ENCODE results near the gene EIF2S3. TPM values are rescaled to one million over a fixed set of nuclear protein-coding genes. Genes with fewer than 3 reads are reported as not detected.

Gene EIF2S3
- total RNA-seq, 4 donors from 2014 or later = 139 to 179 (median 156) TPM

GRCh38 chrX:24023972-24024669 lies 30.6 kb upstream of the EIF2S3 start:
- Histone ChIP-seq H3K9me3 (no peaks in the 10 kb centered on the region), H3K36me3 (no peaks in the 10 kb centered on the region), H3K4me1 (peaks cover 0 to 22% (median 0%) of the 10 kb centered on the region in 3 donors), H3K27me3 (no peaks in the 10 kb centered on the region), H3K27ac (peak overlapping the region; percentile 97 to 98 (median 98)), H3K4me3 (peak overlapping the region; percentile 82 to 97)
- WGBS, 2 donors (ENCODE audit: low coverage in 1 of 2) = 1 to 26% methylated on average over 16 to 18 of the region's 19 CpGs
- TF ChIP-seq, protein P1, sequence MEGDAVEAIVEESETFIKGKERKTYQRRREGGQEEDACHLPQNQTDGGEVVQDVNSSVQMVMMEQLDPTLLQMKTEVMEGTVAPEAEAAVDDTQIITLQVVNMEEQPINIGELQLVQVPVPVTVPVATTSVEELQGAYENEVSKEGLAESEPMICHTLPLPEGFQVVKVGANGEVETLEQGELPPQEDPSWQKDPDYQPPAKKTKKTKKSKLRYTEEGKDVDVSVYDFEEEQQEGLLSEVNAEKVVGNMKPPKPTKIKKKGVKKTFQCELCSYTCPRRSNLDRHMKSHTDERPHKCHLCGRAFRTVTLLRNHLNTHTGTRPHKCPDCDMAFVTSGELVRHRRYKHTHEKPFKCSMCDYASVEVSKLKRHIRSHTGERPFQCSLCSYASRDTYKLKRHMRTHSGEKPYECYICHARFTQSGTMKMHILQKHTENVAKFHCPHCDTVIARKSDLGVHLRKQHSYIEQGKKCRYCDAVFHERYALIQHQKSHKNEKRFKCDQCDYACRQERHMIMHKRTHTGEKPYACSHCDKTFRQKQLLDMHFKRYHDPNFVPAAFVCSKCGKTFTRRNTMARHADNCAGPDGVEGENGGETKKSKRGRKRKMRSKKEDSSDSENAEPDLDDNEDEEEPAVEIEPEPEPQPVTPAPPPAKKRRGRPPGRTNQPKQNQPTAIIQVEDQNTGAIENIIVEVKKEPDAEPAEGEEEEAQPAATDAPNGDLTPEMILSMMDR (IDR thresholded peaks at IDR 0.05) = no peak
- TF ChIP-seq EP300 (IDR thresholded peaks at IDR 0.05) = no peak
- TF ChIP-seq POLR2A (IDR thresholded peaks at IDR 0.05) = no peak
- TF ChIP-seq POLR2AphosphoS5 (IDR thresholded peaks at IDR 0.05) = no peak
- no peak for ATAC-seq

DNA sequence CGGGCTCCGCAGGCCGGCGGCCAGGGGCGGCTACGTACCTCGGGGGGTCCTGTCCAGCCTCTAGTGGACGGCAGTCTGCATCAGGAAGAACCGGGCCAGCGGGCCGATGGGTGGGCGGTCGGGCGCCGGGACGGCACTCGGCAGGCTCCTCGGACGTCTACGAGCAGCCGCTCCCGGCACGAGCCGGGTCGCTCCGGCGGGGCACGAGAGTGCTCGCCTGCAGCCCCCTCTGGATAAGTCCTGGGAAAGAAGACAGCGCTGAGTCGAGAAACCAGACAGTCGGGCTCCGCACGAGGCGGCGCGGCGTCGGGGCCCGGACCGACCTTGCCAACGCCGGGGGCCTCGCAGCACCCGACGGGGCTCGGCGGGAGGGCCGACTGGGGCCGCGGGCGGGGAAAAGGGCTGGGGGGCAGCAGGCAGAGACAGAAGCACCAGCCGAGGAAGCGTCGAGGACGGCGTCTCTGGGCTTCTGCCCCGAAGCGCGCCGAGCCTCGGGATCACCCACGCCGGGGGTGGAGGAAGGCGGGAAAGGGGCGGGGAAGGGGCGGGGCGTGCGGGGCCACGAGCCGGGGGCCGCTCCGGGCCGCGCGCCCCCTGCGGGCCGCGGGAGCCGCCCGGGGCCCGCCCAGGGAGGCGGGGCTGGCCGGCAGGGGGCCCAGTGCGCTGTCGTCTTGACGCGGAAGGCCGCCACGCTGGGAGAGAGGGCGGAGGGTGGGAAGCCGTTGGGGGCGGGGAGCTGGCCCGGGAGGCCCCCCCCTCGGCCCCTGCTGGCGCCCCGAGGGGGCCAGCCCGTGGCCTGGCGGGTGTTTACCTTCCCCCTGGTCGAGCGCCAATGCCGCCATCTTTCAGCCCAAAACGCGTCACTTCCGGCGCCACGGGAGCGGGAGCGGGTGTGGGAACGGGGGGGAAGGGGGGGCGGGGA lies 29.7 kb upstream of the EIF2S3 start:
- Histone ChIP-seq H3K36me3 (no peaks in the 10 kb centered on the region), H3K4me3 (peak overlapping the region; percentile 82 to 97), H3K4me1 (peaks cover 0 to 13% (median 0%) of the 10 kb centered on the region in 3 donors), H3K27me3 (no peaks in the 10 kb centered on the region), H3K27ac (peak overlapping the region; percentile 97 to 99 (median 98)), H3K9me3 (no peaks in the 10 kb centered on the region)
- peak; percentile 93 for ATAC-seq
- peak; percentile 90 to 92 for TF ChIP-seq POLR2A (IDR thresholded peaks at IDR 0.05)
- TF ChIP-seq EP300 (IDR thresholded peaks at IDR 0.05) = no peak
- TF ChIP-seq POLR2AphosphoS5 (IDR thresholded peaks at IDR 0.05) = peak; percentile 95
- TF ChIP-seq, protein P1 (IDR thresholded peaks at IDR 0.05) = peak in 2 of 4 experiments; percentile 29 to 33
- WGBS, 2 donors (ENCODE audit: low coverage in 1 of 2) = 24% methylated on average over 6 of the region's 111 CpGs; no CpG with 5 or more reads in 1 of the 2 donors

GRCh38 chrX:24025741-24026403 lies 28.9 kb upstream of the EIF2S3 start:
- peak overlapping the region; percentile 82 to 85 for H3K4me3 ChIP-seq
- no peaks in the 10 kb centered on the region for H3K9me3 ChIP-seq
- ATAC-seq = peak; percentile 30
- peak overlapping the region; percentile 97 to 99 (median 98) for H3K27ac ChIP-seq
- TF ChIP-seq, protein P1 (IDR thresholded peaks at IDR 0.05) = no peak
- TF ChIP-seq POLR2A (IDR thresholded peaks at IDR 0.05) = peak; percentile 49 to 63
- peak; percentile 47 for TF ChIP-seq POLR2AphosphoS5 (IDR thresholded peaks at IDR 0.05)
- TF ChIP-seq EP300 (IDR thresholded peaks at IDR 0.05) = no peak
- no peaks in the 10 kb centered on the region for H3K36me3 ChIP-seq
- WGBS, 2 donors (ENCODE audit: low coverage in 1 of 2) = 0 to 35% methylated on average over 7 of the region's 46 CpGs
- peaks cover 0 to 5% (median 0%) of the 10 kb centered on the region in 3 donors for H3K4me1 ChIP-seq
- no peaks in the 10 kb centered on the region for H3K27me3 ChIP-seq

- ATAC-seq = no peak
Measured at GRCh38 chrX:24026432-24026831, 28.3 kb upstream of the EIF2S3 start.

More at GRCh38 chrX:24026432-24026831, 28.3 kb upstream of the EIF2S3 start:
- 13 to 31% methylated on average over 10 to 13 of the region's 13 CpGs for WGBS, 2 donors (ENCODE audit: low coverage in 1 of 2)
- Histone ChIP-seq H3K4me1 (no peaks in the 10 kb centered on the region), H3K36me3 (no peaks in the 10 kb centered on the region), H3K27ac (peak overlapping the region; percentile 97 to 99 (median 98)), H3K4me3 (peak overlapping the region; percentile 82 to 85), H3K9me3 (no peaks in the 10 kb centered on the region), H3K27me3 (no peaks in the 10 kb centered on the region)
- TF ChIP-seq EP300 (IDR thresholded peaks at IDR 0.05) (no peak), POLR2A (IDR thresholded peaks at IDR 0.05) (no peak), POLR2AphosphoS5 (IDR thresholded peaks at IDR 0.05) (no peak)
- TF ChIP-seq, protein P1 (IDR thresholded peaks at IDR 0.05) = no peak

Measured in gastroesophageal sphincter (tissue), 4 donors.